ENCODE data around the gene MALAT1.
A peak's percentile ranks its signal among the peaks of the same experiment; 100 is the strongest.

DNA sequence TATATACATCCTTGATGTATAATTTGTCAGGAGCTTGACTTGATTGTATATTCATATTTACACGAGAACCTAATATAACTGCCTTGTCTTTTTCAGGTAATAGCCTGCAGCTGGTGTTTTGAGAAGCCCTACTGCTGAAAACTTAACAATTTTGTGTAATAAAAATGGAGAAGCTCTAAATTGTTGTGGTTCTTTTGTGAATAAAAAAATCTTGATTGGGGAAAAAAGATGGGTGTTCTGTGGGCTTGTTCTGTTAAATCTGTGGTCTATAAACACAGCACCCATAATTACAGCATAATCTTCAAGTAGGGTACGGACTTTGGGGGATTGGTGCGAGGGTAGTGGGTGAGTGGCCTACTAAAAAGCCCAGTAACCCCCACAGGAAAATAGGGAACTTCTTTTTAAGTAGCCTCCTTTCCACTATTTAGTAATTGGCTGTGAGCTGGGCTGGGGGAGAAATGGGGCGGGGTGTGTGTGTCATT lies 7.5 kb downstream of the MALAT1 start:
- TF ChIP-seq, protein P1, sequence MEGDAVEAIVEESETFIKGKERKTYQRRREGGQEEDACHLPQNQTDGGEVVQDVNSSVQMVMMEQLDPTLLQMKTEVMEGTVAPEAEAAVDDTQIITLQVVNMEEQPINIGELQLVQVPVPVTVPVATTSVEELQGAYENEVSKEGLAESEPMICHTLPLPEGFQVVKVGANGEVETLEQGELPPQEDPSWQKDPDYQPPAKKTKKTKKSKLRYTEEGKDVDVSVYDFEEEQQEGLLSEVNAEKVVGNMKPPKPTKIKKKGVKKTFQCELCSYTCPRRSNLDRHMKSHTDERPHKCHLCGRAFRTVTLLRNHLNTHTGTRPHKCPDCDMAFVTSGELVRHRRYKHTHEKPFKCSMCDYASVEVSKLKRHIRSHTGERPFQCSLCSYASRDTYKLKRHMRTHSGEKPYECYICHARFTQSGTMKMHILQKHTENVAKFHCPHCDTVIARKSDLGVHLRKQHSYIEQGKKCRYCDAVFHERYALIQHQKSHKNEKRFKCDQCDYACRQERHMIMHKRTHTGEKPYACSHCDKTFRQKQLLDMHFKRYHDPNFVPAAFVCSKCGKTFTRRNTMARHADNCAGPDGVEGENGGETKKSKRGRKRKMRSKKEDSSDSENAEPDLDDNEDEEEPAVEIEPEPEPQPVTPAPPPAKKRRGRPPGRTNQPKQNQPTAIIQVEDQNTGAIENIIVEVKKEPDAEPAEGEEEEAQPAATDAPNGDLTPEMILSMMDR (IDR thresholded peaks at IDR 0.05), result peak in 1 of 5 experiments; percentile 5
- TF ChIP-seq POLR2A (IDR thresholded peaks at IDR 0.05) (no peak), POLR2AphosphoS5 (IDR thresholded peaks at IDR 0.05) (peak in 2 of 3 donors; percentile 0 to 3)
